Renal pelvis (tissue), 4 donors: ENCODE results near the gene WDR26. TPM values are rescaled to one million over a fixed set of nuclear protein-coding genes. Genes with fewer than 3 reads are reported as not detected.

Experiments
- DNase-seq: peaks from one replicate; pipeline ENCODE4 v3.0.0-alpha.2; 2013
- polyA plus RNA-seq, 3 donors: library from polyadenylated mRNA; unstranded; fragments of 120-200 nt; gene quantifications; one replicate each; pipeline ENCODE4 v1.2.1, GENCODE V29; 2013; ENCODE audit not compliant: insufficient read length in 3 of 3

WDR26 gene
- polyA plus RNA-seq, 3 donors, result 87.3 to 101 (median 94.5) TPM

DNA sequence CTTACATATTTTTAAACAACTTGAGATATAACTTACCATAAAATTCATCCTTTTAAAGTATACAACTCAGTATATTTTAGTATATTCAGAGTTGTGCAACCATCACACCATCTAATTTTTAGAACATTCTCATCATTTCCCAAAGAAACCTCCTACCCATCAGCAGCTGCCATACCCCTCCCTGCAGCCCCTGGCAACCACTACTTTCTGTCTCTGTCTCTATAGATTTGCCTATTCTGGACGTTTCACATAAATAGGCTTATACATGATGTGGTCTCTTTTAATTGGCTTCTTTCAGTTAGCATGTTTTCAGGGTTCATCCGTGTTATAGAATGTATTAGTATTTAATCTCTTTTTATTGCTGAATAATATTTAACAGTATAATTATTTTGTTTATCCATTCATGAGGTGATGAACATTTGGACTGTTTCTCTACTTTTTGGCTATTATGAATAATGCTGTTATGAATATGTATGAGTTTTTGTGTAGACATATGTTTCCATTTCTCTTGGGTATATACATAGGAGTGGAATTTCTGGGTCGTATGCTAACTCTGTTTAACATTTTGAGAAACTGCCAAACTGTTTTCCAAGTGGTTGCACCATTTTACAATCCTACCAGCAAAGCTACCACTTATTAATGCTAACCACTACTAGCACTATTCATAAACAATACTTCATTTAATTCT, 29.5 kb downstream of the WDR26 start:
- no peak for DNase-seq

DNA sequence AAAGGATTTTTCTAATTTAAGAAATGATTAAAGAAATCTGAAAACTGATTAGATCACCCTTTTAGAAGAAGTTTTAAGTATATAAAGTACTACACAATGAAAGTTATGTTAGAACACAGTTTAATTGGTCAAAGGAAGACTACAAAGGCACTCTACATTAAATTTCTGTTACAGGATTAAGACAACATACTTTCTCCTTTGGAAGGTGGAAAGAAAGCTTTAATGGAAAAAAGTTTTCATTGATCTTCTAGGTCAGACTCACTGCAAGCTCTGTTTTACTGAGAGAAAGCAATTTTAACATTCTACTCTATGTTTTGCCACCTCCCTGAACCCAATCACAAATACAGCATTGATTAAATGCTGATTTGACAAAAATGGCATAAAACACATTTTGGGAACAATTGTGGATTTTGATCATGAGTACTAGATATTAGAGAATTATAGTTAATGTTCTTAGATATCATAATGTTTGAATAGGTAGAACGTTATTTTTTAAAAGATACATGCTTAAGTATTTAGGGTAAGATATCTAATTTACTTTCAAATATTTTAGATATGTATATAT, 32.0 kb downstream of the WDR26 start:
- no peak for DNase-seq

DNA sequence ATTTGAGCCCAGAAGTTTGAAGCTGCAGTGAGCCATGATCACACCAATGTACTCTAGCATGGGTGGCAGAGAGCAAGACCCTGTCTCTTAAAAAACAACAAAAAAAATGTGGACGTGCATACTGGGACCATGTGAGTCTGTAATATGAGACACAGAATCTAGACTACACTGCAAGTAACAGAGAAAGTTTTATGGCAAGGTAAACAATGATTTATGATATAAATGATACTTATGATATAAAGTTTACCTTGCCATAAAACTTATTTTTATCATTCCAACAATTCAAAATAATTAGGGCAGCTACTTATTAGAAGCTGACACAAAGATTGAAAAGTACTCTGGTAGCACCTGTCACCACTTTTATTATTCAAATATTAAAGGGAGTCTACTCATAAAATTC, 34.7 kb downstream of the WDR26 start:
- DNase-seq, result no peak

DNA sequence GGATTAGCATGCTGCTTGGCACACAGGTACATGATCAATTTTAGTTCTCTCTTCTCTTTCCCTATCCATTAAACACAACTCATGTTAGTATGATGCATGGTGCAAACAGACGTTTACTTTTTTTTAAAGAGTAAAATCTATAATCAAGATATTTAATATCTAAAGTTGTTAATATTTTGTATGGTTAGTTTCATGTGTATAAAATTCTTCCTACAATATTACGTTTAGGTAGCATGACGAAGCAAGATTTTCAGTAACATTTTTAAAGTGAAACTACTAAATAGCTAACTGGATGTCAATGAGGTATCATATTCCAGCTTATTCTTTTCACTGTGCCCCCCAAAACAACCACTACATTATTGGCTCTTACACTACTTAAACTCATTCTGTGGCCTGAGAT, 41.3 kb downstream of the WDR26 start:
- DNase-seq, result no peak

DNA sequence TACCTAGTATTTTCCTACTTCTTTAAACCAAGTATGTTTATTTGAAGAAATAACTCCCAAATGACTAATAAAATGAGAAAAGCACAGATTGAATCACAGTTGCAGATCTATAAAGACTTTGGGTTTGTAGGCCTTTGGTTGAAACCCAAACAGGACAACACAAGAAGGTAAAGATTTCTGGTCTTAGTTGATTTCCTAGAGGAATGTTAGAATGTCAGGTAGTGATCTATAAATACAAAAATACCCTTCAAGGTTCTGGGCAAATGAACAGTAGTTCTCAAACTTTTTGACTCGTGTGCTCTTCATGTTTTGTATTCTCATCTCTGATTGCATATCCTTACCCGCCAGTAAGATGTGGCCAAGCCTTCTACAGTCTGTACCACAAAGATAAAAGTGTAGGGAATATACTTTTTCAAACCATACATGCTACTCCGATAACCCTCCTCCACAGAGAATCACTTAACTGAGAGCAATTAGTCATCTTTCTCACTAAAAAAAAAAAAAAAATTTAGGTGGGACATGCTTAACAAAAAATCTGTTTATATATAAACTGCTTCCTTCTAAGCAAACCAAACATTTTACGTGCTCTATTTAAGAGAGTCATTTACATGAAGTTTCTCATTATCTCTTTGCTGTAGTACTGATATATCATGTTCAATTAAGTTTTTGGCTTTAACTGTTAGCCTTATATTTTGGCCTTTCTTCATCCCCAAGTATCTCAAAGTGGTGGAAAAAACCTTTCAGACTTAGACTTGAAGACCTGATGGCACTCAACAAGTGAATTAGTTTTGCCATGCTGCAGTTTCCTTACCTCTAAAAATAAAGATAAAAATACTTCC, 42.0 kb downstream of the WDR26 start:
- no peak for DNase-seq

DNA sequence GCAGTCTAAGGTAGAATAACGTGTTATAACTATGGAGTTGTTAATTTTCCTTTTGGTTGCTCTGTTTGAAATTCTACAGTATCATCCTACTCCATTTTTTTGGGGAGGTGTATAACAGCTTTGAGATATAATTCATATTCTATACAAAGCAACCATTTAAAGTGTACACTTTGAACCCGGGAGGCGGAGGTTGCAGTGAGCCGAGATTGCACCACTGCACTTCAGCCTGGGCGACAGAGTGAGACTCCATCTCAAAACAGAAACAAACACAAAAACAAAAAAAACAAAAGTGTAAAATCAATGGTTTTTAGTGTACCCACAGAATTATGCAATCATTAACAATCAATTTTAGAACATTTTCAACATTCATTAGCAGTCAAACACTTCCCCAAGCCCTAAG, 44.1 kb downstream of the WDR26 start:
- DNase-seq, result no peak

DNA sequence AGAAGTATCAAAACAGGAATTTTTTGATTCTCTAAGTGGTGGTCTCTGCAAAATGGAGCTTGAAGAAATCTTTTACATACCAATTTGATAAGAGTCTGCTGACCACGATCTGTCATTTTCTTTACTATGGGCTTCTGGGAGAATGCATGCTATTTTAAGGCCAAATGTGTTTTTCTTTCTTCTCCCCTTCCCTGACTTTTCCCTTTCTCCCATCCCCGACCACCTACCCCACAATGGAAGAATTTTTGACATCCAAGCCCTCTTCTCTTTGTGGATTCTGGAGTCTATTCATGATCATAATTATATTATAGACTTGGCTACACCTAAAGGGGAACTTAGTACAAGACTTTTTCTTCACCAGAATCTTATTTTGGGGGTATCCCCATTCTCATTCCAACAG, 46.7 kb downstream of the WDR26 start:
- no peak for DNase-seq

DNA sequence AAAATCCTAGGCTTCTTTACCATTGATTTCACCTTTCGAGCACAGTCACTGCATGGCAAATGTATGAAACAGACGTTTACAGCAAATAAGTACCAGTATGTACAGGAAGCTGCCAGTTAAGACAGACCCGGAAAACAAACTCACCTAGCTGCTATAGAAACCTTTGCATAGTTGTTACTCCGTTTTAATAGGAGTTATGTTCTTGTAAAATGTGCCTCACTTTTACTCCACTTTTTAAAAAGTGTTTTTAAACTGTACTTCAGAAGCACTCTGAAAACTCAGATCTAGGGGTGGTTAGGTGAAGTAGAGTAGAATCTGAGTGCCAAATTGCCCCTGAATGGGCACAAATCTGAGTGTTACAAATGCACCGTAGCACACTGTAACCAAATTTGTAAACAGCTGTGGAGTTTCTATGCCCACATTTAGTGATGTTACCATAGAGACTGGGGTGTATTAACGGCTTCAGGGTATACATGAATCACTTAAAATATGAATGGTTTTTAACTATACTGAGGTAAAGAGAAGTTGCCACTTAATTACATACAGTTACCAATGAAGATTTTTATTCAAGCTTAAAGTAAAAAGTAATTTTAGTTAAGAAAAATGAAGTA, 47.2 kb downstream of the WDR26 start:
- DNase-seq, result no peak

DNA sequence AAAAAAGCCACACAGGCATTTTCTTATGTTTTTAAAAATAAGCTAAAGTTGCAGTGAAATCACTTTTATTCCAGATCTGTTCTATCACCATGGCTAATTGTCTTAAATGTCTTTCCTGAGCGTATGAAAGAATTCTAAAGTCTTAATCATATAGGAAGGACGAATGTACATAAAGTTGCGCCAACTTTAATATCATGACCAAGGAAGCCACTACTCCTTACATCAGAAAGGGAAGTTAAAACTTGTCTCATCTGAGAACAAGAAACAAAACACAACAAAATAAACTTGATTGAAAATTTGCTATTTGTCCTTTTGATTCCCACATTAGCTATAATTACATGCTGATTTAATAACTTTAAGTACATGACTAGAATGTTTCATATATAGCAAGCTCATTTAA, 51.4 kb downstream of the WDR26 start:
- DNase-seq, result no peak

DNA sequence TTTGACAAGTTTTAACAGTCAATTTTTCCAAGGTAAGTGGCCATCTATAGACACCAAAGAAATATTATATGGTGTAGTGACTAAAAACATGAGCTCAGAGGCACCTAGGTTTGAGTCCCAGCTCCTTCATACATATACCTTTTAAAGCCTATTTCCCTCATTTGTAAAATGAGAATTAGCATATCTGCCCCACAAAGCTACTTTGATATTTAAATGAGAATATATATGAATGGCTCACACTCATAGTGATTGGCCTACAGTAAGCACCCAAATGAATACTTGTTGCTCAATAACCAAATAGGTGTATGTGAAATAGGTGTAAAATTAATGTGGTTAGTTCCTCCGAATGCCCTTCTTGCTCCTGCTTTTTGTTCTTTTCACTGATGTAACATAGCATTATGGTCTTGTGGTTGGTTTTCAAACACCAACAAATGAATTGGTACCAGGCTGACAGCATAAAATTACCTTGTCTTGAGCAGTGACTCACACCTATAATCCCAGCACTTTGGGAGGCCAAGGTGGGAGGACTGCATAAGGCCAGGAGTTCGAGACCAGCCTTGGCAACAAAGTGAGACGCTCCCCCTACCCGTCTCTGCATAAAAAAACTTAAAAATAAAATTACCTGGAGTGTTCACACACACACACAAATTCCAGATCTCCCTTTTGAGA, 52.6 kb downstream of the WDR26 start:
- DNase-seq, result no peak

DNA sequence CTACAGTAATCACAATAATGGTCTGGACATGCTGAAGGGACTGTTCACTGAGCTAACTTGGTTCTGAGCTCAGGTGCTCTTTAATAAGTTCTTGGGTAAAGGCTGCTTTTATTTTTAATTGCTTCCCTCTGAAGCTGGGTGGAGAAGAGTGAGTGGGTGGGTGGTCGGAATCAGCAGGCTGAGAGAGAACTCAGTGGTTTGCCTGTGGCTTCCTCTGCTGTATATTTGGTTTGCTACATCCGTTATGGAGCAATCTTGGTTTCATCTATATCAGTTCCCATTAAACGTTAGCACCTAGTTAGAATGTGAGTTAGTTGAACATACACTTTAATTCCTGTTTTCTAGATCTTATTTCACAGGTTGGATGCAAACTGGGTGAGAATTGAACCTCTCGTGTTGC, 54.6 kb downstream of the WDR26 start:
- no peak for DNase-seq

DNA sequence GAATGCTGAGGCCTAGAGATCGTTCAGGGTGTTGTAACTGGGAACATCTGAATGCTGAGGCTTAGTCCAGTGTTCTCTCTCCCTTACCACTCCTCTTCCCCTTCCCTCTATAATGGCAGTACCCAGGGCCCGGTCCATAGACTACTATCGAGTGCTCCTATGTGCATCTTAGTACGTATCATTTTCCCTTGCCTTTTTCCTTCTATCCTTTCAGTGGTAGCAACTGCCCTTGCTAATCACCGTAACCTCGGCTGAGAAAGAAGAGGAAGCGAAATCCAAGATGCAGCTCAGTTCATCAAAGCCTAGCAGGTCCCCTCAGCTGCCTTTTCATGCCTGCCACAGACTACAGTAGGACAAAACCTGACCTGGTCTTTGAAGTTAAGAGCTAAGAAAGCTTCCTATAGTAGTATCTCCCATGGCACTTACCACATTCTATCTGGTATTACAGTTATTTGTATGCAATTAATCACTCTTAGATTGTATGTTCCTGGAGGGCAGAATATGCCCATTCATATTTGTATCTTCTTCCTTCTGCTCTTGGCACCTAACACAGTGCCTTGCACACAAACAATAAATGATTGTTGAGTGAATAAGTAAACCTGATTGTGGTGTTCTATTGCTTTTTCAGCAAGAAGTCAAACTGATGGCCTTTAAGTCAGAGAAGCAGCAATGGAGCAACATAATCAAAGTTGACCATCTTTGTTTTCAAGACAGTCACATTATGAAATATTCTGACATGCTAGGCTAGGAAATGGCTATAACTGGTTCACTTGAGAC, 55.6 kb downstream of the WDR26 start:
- no peak for DNase-seq

DNA sequence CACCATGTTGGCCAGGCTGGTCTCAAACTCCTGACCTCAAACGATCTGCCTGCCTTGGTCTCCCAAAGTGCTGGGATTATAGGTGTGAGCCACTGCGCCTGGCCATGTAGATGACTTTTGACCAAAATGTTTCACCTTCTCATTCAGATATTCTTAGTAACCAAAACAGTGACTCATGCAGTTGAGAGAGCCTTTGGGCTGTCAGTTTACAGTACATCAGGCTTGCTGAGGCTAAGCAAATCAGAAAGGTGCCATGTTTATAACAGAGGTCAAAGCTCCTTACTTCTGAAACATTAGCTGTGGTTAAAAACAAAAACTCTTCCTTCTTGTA, 57.0 kb downstream of the WDR26 start:
- no peak for DNase-seq

DNA sequence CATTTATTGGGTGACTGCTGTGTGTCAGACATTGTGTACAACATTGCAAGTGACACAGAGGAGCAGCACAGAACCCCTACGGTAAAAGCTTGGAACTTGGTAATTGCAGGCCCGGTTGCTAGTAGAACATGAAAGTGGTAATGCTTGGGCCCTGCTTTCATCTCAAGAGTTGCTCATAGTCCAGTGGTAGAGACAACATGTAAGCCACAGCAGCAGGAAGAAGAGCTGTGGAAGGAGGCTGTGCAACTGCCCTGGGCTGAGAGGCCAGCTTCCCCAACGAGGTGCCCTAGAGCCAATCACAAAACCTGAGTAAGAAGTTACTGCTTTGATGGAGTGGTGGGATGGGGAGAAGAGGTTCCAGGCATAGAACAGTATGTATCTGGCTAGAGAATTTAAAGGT, 59.5 kb downstream of the WDR26 start:
- no peak for DNase-seq

DNA sequence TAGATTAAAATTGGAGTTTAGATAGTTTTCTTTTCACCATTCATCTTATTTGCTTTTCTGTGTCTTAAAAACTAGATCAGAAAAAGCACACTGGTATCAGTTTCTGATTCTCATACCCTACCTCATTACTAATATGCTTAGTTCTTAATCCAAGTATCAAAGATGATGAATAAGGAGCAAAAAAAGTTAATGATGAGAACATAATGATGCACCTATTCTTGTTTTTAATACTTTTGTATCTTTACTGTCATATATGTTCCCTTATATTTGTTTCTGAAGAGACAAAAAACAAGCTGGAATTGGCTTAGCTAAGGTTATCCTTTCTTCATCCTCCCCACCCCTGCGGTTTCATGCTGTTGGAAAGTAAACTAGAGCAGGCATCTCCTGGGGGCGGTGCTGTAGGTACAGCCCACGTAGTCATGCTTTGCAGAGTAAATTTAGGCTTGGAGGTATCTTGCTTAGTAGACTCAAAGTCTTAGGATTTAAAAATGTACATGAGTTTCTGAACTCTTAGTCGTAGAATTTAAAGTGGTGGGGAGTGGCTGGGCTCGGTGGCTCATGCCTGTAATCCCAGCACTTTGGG, 61.5 kb downstream of the WDR26 start:
- DNase-seq, result no peak

DNA sequence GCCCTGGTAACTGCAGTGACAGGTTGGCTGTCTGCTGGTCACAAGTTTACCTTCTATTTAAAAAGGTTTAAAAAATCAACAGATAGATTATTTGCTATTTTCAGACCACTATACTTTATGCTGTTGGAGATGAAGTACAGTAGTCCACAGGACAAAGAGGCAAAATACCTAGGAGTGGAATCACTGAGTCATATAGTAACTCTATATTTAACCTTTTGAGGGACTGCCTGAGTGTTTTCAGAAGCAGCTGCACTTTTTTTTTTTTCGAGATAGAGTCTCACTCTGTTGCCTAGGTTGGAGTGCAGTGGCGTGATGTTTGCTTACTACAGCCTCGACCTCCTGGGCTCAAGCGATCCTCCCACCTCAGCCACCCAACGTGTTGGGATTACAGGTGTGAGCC, 66.2 kb downstream of the WDR26 start:
- DNase-seq, result no peak

DNA sequence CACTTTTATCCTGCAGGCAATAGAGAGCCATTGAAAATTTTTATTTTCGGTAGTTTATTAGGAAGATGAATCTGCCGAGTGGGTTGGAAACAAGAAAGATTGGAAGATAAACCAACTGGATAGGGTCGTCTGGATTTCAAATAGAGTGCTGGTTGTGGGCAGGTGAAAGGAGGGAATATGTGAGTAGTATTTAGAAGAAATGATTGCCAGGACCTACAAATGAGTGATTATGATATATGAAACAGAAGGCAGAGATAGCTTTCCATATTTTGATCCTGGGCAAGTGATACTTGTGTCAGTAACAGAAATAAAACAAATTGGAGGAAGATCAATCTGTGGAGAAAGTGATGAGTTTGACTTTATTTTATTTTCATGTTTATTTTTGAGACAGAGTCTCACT, 75.4 kb downstream of the WDR26 start:
- no peak for DNase-seq

DNA sequence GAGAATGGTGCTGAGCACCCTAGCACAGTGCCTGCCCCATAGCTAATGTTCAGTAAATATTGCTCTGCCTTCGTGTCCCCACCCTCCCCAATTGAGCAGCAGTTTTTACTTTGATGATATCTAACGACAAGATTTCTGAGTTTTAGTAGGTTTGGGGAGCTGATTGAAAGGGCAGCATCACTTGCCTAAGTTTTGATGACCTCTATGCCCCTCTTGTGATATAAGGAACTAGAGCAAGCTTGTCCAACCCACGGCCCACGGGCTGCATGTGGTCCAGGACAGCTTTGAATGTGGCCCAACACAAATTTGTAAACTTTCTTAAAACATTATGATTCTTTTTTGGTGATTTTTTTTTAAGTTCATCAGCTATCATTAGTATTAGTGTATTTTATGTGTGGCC, 76.4 kb downstream of the WDR26 start:
- no peak for DNase-seq

DNA sequence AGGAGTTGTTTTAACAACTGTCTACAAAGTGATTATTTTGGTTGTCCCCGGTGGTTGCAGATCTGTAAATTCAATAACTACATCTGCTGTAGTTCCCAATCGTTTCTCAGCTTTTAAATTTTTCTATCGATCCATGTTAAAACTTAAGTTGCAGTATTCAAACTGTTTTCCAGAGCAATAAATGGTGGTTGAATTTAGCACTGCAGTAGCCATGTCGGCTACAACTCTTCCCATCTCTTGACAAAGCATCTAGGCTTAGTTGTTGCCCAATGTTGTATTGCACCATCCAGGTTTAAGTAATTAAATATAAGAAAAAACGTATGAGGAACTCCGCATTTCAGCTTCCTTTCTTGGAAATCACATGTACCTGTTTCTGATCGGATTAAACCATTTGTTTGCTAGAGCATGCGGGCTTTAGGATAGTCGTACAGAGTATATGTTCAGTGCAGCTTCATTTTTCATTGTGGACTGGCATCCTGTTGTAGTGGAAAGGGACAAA, 76.9 kb downstream of the WDR26 start:
- no peak for DNase-seq

DNA sequence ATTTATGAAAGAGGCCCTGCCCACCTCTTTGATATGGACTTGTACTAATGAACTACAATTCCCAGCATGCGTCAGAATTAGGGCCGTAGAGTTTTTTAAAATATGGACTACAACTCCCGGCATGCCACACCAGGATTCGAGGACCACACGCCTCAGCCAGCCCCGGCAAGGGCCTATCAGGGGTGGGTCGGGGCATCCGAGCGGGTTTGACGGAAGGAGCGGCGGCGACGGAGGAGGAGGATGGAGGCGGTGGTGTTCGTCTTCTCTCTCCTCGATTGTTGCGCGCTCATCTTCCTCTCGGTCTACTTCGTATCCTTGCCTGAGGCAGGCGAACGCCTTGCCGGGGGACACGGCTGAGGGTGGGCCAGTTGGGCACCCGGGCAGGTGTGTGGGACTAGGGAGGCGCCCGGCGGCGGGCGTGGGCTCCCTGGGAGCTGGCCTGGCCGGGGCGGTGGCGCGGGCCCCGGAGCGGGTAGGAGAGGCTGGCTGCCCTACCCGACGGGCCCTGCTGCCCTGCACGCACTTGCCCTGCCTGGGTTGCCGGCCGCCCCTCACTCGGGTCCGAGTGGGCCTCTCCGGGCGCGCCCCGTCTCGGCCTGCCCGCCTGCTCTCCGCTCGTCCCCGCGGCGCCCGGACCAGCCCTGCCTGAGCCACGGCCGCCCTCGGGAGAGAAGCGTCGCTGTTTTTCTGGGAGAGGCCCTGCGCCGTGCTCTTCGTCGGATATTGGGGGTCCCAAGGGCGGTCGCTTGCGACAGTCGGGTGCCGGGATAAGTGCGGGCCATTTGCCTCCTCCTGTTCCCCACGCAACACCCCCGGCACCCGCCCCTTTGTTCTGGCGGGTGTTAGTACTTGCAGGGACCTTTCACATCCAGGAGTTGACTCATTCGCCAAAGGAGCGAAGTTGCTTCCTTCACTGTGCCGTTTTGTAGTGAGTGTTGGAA, 77.6 kb downstream of the WDR26 start, which contains the start of gene CNIH4:
Gene CNIH4 (plus strand): TSS at position 195 of the 941 bp plus-strand sequence. CDS start 46 bp downstream, at position 241.
- DNase-seq, result peak; percentile 95
